ENCODE results near the gene STAT3. TPM values are rescaled to one million over a fixed set of nuclear protein-coding genes. Genes with fewer than 3 reads are reported as not detected.

Gene STAT3
- total and polyA plus RNA-seq, 2 donors (not counting 3 experiments of a cell fraction or from before 2014, with no cell fraction given): 59.1 to 124 TPM

DNA sequence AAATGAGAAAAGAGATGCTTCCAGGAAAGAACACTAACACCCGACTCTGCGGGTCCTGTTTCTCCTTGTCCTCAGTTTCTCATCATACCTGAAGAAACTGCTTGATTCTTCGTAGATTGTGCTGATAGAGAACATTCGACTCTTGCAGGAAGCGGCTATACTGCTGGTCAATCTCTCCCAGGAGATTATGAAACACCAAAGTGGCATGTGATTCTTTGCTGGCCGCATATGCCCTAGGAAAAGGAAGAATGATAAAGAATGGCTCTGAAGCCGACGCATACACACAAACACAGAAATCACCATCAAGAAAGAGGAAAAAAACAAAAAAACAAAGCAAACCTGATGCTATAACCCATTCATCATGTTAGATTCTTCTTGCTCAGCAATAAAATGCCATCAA, 41.8 kb downstream of the STAT3 start:
- POLR2A ChIA-PET: no interaction called here
- Histone ChIP-seq H3K79me2 (ENCODE audit: control insufficient read depth, insufficient read depth, low read length) (peaks cover 29% of the 10 kb centered on the region), H3K4me1 (ENCODE audit: control insufficient read depth, extremely low read depth, insufficient read depth, low read length) (peaks cover 28% of the 10 kb centered on the region), H3K36me3 (ENCODE audit: control insufficient read depth in 2 of 2, extremely low read depth in 1 of 2, insufficient read depth in 2 of 2, low read length in 2 of 2) (peaks cover 4 to 13% of the 10 kb centered on the region in 2 experiments), H3K9me1 (replicated peaks; ENCODE audit: control insufficient read depth, extremely low read depth, insufficient read depth, low read length) (no peaks in the 10 kb centered on the region), H3K4me2 (ENCODE audit: insufficient read depth, low read length) (no peak overlapping the region), H3K9ac (replicated peaks; ENCODE audit: extremely low read depth, insufficient read depth, low read length) (no peak overlapping the region), H3K9me3 (replicated peaks; ENCODE audit: control insufficient read depth, insufficient read depth, low read length) (no peaks in the 10 kb centered on the region), H3K27me3 (ENCODE audit: control insufficient read depth in 2 of 2, insufficient read depth in 2 of 2, low read length in 2 of 2) (no peaks in the 10 kb centered on the region), H2AFZ (ENCODE audit: low read depth, low read length) (no peak overlapping the region), H4K20me1 (replicated peaks; ENCODE audit: control insufficient read depth, extremely low read depth, insufficient read depth, low read length) (no peaks in the 10 kb centered on the region), H3K4me3 (replicated peaks in 1 of 3; ENCODE audit: insufficient read depth in 1 of 3, low read depth in 1 of 3, low read length in 3 of 3) (no peak overlapping the region), H3K27ac (ENCODE audit: insufficient read depth, low read depth, low read length) (no peak overlapping the region)
- dilution Hi-C loops (cut with MboI; ENCODE audit: extremely low pct_ligation_motif_present, low sequenced_read_pairs): loop anchor here (25.0 kb wide), 1 partner anchor 166 kb away; no protein-coding TSS in a partner anchor
- CTCF ChIA-PET: no interaction called here
- no TSS peak for BruUV-seq (replicated peaks)
- intact Hi-C loops (cut with micrococcal nuclease): loop anchor here (5.0 kb wide), 1 partner anchor 41 kb away; the partner anchor contains the start of gene STAT3
- TF ChIP-seq EZH2 (IDR thresholded peaks at IDR 0.05; ENCODE audit: borderline replicate concordance, low read depth, low read length, severe bottlenecking) (no peak), FOS (IDR thresholded peaks at IDR 0.05; ENCODE audit: borderline replicate concordance, insufficient read depth, low read length) (no peak), GATA2 (IDR thresholded peaks at IDR 0.05; ENCODE audit: insufficient read depth, insufficient read length, low read depth, low read length) (no peak), POLR2AphosphoS5 (IDR thresholded peaks at IDR 0.05; ENCODE audit: insufficient read depth, low read depth, low read length) (no peak)
- TF ChIP-seq, protein P1, sequence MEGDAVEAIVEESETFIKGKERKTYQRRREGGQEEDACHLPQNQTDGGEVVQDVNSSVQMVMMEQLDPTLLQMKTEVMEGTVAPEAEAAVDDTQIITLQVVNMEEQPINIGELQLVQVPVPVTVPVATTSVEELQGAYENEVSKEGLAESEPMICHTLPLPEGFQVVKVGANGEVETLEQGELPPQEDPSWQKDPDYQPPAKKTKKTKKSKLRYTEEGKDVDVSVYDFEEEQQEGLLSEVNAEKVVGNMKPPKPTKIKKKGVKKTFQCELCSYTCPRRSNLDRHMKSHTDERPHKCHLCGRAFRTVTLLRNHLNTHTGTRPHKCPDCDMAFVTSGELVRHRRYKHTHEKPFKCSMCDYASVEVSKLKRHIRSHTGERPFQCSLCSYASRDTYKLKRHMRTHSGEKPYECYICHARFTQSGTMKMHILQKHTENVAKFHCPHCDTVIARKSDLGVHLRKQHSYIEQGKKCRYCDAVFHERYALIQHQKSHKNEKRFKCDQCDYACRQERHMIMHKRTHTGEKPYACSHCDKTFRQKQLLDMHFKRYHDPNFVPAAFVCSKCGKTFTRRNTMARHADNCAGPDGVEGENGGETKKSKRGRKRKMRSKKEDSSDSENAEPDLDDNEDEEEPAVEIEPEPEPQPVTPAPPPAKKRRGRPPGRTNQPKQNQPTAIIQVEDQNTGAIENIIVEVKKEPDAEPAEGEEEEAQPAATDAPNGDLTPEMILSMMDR (IDR thresholded peaks at IDR 0.05; ENCODE audit: extremely low read depth in 1 of 2, insufficient read depth in 1 of 2, low read depth in 1 of 2, low read length in 2 of 2): no peak
- FAIRE-seq: no peak
- DNase-seq (ENCODE audit: low read depth, low spot score): no peak
